ENCODE measurements around the gene COX10.
A peak's percentile ranks its signal among the peaks of the same experiment; 100 is the strongest.
"Not testable (repeated sequence)": the region's sequence is repeated elsewhere in the genome, so short reads cannot be mapped to it uniquely, and the experiment has no call there.

The COX10 gene

DNA sequence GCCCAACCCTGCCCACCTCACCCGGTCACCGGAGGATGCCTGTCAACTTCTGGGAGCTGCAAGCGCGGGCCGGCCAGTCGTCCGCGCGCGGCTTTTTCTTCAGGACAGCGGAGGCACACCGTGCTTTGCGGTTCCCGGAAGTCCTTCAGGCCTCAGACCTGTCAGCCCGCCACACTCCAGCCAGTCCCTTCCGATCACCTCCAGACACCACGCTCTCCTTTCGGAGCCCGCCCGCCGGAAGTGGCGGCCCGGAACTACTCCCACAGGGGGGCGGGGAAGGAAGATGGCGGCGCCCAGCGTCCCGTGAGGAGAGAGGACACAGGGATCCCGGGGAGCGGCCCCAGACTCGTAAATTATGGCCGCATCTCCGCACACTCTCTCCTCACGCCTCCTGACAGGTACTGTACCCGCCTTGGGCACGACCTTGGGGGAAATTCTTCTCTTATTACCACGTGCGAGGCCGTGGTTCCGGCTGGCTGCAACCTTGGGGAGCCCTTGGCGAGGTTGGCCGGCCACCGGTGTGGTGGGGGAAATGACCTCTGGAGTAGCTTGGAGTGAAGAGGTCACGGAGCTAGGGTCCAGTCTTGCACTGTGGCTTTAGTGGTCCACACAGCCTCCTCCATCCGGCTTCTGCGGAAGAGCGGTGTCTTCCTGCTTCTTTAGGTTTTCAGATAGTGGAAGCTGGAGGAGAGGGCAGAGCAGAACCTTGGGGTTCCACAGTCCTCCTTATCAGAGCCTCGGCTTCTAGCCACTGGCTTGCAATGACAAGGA lies at the start of gene COX10:
Gene COX10, plus strand, starts transcription at position 254 of the 771 bp plus-strand sequence. Its CDS starts 102 bp downstream, at position 356.
- DNase-seq: peak; percentile 77 to 85

DNA sequence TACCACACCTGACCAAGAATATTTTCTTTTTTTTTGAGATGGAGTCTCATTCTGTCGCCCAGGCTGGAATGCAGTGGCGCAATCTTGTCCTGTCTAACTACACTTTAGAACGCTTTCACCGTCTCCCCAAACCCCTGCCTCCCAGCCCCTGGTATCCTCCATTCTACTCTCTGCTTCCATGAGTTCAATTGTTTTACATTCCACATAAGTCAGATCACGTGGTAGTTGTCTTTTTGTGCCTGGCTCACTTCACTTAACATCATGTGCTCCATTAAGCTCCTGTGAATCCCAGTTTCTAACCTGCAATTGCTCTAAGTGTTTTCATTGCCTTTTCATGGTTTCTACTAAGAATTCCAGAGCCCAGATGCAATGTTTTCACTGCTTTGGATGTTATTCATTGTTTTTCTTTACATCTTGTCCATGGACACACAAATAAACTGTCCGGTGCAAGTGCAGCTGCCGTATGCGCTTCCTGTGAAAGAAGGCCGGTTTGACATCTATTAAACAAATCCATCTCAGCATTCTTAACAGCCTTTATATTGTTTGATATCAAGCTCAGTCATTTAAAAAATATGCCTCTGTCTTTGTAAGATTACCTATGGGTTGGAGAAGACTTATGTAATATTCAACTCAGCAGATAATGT lies 47.5 kb upstream of the COX10 start:
- DNase-seq: not testable (repeated sequence)

DNA sequence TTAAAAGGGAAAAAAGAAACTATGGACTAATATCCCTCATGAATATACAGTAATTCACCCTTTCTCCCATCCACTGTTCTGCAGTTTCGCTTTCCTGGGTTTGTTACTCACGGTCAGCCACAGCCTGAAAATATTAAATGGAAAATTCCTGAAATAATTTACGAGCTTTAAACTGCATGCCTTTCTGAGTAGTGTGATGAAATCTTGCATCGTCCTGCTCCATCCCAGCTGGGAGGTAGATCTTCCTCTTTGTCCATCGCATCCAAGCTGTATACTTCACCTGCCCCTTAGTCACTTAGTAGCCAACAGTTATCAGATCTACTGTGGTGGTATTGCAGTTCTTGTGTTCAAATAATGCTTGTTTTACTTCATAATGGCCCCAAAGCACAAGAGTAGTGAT lies 39.5 kb upstream of the COX10 start:
- DNase-seq: not testable (repeated sequence)

DNA sequence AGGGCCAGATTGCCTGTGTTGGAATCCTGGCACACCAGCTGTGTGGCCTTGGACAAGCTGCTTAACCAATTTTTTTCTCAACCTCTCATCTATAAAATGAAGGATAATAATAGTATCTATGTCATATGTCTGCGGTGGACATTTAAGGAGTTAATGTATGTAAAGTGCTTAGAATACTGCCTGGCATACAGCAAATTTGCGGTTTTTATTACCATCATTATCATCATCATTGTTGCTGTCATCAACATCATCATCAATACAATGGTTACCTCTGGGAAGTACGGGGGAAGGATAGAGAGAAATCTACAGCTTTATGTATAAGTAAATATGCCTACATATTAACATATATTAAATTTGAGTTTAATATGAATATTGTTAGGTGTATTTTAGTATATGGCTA lies 37.1 kb upstream of the COX10 start:
- DNase-seq: no peak

DNA sequence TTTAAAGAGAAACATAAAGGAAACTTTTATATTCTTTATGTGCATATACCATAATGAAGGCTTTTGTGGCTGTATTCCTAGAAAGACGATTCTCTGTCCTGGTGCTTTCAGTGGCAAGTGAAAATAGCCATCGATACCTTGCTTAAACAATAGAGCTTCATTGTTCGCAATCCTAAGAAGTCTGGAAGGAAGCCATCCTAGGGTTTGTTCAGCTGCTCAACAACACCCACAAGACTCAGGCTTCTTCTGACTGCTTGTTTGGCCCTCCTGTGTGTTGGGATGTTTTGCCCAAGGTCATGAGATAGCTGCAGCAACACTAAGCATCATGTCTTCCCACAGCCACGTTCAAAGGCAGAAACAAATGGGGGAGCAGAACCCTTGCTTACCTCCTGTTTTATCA lies 36.1 kb upstream of the COX10 start:
- DNase-seq: no peak

DNA sequence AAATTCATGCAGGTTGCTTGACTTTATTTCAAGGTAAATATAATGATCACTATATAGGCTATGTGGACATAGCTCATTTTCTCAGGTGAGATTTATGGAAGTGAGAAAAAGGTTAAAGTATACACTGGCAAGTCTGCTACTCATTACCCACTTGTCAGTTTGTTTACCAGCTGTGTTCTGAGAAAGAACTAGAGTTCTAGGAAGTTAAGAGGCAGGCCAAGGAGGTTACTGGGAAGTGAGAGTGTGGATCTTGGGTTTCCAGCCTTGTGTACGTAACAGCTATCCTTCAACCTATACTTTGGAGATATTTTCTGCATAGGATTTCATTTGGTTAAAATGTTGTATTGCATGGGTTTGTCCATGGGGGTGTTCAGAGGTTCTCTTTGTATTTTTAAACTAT lies 31.9 kb upstream of the COX10 start:
- DNase-seq: no peak

DNA sequence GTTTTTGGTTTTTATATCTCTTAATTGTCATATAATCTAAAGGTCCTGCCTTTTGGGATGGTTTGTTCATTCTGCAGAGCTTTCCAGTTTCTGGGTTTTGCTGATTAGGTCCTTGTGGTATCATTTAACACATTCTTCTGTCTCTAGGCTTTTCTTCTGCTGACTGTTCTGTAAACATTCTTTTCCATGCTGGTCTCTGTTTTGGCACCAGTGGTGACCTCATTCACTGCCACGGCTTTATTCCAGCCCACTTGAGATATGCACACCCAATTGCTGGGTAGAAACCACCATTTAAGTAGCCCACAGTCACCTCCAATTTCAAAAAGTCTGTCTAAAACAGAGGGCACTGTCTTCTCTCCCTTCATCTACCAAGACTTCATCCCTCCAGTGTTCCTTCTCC lies 31.1 kb upstream of the COX10 start:
- DNase-seq: no peak

DNA sequence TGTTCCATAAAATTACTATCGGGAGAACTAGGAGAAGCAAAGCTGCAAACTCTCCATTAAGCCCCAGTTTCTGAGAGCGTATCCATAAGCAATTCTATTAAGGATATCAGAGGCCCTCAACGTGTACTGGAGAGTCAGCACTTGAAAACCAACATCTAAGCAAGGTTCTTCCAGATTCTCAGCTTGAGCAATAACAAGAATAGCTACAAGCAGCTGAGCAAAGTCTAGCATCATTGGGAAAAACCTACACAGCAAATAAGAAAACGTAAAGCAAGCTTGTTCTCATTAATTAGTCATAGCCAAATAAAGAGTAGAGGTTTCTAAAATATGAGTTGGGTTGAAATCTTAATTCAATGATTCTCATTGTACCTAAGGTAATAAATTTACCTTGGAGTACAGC lies 26.9 kb upstream of the COX10 start:
- no peak for DNase-seq

DNA sequence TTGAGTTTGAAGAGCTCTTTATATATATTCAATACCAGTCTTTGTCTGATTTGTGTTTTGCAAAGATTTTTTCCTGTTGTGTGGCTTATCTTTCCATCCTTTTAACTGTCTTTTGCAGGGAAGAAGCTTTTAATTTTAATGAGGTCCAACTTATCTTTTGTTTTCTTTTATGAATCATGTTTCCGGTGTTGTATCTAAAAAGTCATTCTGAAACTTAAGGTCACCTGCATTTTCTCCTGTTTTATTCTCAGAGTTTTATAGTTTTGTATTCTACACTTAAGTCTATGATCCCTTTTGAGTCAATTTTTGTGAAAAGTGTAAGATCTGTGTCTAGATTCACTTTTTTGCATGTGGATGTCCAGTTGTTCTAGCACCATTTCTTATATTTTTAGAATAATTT lies 24.6 kb upstream of the COX10 start:
- DNase-seq: no peak

DNA sequence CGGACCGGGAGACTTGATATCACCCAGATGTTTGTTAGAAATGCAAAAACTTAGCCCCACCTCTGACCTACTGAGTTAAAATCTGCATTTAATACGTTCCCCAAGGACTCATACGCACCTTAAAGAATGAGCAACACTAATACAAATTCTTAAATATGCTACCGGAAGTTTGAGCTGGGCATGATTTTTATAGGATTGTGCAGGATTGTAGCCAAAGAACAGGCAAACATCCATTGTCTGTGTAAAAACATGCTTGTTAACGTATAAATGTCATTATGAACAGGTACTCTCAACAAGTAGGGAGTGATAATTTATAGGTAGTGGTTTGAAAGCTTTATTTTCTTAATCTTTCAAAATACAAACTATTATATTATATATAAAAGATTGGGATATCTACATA lies 22.3 kb upstream of the COX10 start:
- no peak for DNase-seq

DNA sequence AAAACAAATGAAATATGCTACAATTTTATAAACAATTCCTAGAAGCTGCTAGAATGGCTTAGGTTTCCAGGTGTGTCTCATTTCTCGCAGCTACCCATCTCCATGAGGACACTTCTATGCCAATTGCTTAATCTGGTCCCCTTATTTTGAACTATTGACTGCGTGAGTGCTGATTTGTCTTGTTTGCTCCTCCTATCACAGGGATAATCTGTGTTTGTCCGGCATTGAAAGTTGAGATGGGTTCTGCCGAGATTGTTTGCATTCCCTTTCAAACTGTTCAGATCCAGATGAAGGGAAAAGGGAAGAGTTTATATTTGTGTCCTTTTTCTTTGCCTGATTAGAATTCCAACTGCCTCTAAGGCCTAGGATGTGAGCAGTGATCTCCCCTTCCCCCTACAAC lies 21.7 kb upstream of the COX10 start:
- no peak for DNase-seq

DNA sequence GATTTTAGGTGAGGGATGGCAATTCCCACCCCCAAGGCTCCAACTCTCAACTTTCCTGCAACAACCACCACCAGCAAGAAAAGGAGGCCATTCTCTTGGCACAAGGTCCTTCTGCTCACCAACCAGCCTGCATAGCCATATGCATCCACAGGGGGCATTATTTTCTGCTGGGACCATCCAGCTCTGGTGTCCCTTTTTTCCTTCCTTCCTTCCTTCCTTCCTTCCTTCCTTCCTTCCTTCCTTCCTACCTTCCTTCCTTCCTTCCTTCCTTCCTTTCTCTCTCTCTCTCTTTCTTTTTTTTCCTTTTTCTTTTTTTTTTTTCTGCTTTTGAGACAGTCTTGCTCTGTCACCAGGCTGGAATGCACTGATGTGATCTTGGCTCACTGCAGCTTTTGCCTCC lies 21.1 kb upstream of the COX10 start:
- peak in 1 of 2 donors; percentile 19 for DNase-seq

DNA sequence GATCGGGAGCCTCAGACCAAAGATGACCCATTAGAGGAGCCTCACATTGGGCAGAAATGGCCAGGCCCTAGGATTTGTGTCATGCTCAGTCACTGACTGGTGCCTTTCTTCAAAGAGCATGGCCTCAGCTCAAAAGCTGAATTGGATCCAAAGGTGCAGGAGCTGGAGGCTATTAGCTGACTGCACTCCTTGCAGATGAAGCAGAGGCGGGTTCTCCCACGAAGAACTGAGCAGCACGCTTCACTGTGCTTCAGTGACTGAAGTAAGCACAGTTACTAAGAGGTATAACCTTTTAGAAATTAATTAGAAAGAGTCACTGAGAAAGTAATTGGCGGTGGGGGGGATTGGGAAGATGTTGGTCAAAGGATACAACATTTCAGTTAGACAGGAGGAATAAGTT lies 18.7 kb upstream of the COX10 start:
- DNase-seq: no peak

DNA sequence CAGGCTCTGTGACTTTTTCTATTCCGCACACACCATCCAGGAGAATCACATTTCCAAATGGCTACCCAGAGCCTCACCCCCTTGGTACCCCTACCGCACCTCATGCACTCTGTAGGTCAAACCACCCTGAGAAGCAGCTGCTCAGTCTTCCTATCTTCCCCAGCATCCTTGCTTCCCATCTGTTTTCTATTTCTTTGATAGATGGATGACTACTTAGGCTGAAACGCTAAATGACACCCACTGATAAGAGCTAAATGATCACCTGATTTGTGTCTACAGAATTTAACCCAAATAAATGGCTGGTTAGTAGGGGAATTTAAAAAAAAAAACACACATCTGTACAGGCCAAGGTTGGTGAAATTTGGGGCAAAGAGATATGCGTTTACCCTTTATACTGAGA lies 17.6 kb upstream of the COX10 start:
- DNase-seq: no peak

DNA sequence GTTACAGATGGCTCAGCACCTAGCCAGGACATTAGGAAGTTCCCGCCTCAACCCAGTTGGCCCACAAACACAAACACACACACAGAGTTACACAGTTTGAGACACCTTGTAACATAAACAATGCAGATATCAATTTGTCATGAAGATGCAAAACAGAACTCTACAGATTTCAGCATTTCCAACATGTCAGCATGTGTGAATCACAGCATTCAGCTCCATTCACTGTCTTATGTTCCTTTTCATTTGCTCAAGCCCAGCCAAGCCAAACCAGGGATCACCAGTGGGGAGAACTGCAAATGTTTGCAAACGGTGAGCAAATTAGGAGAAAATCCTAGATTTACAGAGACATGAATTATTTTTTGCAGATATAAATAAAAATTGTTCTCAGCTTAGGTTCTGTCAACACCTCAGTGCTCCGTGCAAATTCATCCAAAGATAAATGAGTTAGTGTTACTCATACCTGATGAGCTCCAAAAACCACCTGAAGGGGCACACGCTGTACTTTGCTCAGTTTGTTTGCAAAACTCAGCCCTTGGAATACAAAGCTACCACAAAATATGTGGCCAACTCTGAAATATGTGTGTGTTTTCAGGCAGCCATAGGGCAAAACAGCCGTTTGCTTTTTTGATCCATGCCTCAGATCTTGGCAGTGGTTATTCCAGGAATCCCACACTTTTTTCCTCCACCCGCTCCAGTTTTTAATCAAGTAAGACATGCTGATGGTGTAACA lies 16.3 kb upstream of the COX10 start:
- no peak for DNase-seq

DNA sequence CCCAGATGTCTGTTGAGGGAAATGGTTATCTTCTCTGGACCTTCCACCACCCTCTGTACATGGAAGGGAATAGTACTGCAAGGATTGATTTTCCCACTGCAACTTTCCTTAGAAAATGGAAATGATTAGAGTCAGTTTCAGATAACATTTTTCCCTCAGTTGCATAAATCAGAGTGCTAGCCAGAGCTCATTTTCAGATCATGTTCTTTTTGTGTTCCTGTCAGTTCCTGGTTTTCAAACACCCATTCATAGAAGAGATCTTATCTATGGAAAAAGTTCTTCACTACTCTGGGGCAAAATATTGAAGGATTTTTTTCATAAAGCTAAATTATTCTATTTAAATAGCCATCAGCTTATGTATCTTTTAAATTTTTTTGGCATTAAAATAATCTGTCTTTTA lies 11.7 kb upstream of the COX10 start:
- no peak for DNase-seq

DNA sequence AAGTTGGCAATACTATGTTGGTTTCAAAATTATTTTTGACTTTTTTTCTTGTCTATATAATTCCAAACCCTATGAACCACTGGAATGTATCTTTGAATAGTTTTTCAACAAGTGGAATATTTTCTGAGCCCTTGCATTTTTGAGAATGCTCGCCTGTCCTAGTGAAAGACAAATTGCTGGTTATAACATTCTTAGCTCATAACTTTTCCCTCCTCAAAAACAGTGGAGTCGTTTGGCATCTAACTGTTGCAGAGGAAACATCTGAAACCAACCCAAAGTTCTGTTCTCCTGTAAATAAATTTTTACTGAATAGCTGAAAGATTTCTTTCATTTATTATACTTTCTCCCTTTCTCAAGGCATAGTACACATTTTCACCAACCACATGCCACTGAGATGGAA lies 11.3 kb upstream of the COX10 start:
- no peak for DNase-seq

DNA sequence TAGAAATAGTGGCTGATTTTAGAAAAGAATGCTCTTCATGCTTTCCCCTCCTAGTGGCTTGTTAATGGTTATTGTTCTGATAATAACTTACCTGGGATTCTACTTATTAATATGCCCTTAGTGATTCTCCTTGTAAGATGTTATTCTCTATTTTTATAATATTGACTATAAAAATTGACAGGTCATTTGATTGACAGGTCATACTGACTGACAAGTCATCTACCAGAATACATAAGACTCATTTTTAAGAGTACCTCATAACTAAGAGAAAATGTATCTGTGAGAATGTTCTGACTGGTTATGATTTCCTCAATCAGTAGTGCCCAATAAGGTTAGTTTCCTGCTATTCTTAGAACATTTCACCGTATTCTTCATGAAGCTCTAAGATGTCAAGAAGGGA lies 8.6 kb upstream of the COX10 start:
- DNase-seq: no peak

DNA sequence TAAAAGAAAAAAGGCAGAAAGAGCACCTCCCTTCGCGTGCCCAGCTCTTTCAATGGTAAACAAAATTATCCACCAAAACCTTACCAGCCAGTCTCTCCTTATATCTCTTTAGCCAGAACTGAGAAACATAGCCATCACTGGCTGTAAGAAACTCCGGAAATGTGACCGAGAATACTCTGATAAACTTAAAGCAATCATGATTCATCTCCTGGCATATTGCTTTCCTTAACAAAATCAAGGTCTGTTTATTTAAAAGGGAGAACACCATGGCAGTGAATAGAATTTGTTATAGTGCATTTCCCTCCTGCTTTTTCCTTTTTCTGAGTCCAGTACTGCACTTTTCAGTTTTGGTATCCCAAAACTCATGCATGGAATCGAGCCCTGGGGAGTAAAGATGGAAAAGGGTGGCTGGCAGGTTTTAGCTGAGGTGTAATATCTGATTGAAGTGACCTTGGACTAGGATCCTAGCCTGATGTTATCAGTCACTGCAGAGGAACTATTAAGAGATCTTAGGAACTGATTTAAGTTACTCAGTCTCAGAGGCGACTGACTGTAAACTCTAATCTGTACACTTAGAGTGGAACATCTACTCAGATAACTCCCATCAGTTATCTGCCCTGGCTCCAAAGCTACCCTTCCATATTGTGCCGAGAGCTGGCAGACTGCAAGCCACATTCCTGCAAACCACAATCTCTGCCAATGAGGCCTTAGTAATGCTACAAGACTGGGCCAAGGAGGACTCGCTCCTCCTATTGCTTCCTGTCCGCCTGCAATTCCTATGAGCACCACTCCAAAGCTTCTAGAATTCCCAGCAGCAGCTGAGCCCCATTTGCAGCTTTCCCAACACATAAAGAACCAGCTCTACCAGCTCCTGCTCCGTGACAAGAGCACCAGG lies 7.4 kb upstream of the COX10 start:
- DNase-seq: no peak

DNA sequence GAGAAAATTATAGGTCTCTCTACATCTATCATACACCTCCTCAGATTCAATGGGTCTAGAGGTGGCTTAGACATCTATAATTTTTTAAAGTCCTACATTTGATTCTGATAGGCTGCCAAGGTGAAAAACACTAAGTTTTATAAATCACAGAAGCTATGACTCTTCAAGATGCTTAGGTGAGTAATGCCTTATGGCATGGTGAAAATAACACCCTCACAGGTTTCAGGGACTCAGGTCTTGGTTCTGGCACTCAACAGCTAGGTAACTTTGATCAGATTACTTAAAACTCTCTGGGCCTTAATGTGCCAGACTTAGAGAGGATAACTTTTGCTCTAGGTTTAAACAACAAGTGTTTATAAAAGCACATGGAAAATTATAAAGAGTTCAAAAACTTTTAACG lies 2.0 kb upstream of the COX10 start:
- no peak for DNase-seq

DNA sequence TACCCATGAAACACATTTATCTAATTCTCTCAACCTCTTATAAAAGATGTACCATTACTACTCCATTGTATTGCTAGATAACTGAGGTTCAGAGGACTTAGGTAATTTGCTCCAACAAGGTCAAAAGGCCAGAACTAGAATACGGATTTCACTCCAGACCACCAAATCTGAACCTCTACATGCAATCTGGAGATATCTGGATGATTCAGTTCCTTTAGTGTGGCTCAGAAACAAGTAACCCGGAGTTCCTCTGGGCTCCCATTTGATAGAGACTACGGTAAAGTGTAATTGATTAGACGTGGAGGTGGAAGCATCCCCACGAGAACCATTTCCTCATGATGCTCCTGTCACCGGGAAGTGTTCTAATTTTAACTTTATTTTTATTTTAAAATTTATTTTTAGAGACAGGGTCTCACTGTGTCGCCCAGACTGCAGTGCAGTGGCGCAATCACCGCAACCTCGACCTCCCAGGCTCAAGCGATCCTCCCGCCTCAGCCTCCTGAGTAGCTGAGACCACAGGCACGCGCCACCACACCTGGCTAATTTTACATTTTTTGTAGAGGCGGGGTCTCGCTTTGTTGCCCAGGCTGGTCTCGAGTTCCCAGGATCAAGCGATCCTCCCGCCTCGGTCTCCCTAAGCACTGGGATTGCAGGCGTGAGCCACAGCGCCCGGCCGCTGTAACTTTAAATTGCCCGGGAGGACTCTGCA lies 608 bp upstream of the COX10 start:
- DNase-seq: no peak

DNA sequence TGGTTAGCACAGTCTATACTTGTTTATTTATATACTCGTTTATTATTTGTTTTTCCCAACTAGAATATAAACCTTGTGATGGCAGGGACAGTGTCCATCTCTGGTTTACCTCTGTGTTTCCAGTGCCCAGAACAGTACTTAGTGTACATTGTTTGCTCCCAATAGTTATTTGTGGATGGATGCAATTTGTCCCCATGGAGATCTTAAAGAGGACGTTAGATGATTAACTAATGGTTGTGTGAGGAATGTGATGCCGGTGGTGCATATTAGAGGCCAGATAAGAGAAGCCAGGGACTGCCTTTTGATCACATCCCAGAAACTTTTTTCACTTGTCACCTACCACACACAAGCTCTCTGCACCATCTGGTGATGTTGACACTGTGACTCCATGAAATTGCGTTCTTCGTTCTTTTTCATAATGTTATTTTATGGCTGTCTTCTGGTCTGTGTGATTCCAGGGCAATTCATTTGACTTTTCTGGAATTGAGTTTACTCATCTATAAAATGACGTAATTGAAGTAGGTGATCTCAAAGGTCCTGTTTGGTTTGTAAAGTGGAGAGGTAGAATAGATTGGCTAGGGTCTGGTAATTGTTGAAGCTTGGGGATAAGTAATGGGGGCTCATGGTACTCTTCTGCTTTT lies 1.2 kb downstream of the COX10 start:
- DNase-seq: no peak
